HG03066 (cell line): ENCODE measurements around the gene PNPLA3.

ENCODE experiments used
- ATAC-seq: cut with Tn5 transposase; IDR thresholded peaks from one replicate; pipeline ENCODE4 v1.9.1; 2021; ENCODE audit warnings: low read depth; ENCODE audit not compliant: unreplicated experiment

Gene PNPLA3

DNA sequence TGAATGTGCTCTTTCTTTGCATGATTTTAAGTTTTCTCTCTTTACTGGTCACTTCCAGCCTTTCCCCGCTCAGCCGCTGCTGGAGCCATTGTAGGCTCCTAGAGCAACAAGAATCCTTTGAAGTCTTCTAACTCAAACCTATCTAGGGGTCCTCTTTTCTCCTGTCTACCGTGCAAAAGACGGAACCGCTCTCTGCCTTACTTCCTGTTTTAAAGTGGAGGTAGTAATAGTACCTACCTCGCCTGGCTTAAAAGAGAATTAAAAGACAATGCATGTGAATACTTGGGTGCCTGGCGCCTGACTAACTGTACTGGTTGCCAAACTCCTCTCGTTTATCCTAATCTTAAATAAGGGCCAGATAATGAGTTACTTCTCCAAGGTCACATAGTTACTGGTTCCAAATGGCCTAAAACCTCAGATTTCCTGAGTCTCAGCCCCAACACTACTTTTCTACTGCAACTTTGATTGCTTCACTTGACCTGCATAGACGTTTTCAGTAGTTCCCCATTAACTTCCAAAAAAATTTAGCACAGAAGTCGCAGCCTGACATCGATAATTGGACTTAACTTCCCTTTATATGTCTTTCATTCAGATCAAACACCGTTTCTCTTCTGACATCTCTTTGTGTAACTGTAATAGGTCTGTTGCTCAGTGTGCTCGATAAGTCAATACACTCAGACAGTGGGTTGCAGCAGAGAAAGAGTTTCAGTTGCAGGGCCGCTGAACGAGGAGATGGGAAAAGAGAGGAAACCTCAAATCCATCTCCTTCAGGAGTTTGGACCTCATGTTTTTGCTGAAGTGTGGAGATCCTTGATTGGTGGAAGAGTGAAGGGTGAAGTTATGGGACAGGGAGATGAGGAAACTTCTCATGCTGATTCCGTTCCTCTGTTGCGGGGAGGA, 32.5 kb downstream of the PNPLA3 start:
- peak; percentile 15 for ATAC-seq

GRCh38 chr22:43956805-43957463, 33.3 kb downstream of the PNPLA3 start:
- ATAC-seq, result no peak

GRCh38 chr22:43957871-43958270, 34.3 kb downstream of the PNPLA3 start:
- ATAC-seq, result no peak

- no peak for ATAC-seq
Measured at GRCh38 chr22:43964314-43964857, 40.8 kb downstream of the PNPLA3 start.

DNA sequence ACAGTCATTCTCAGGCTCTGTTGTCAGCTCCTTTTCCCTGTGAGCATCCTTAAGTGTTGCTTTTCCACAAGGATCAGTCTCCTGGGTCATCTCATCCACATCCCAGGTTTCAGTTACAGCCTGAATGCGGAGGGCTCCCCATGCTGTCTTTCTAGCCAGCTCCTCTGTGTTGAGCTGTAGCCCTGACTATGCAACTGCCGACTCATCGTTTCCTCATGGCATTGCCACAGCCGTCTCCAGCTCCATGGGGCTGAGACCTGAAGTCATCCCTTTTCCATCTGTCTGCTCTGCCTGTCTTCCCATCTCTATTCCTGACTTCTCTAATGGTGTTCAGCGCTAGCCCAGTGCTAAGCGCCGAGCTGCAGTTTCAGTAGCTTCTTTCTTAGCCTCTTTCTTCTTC, 43.5 kb downstream of the PNPLA3 start:
- ATAC-seq, result no peak

GRCh38 chr22:43968614-43969013, 45.0 kb downstream of the PNPLA3 start:
- ATAC-seq, result no peak

DNA sequence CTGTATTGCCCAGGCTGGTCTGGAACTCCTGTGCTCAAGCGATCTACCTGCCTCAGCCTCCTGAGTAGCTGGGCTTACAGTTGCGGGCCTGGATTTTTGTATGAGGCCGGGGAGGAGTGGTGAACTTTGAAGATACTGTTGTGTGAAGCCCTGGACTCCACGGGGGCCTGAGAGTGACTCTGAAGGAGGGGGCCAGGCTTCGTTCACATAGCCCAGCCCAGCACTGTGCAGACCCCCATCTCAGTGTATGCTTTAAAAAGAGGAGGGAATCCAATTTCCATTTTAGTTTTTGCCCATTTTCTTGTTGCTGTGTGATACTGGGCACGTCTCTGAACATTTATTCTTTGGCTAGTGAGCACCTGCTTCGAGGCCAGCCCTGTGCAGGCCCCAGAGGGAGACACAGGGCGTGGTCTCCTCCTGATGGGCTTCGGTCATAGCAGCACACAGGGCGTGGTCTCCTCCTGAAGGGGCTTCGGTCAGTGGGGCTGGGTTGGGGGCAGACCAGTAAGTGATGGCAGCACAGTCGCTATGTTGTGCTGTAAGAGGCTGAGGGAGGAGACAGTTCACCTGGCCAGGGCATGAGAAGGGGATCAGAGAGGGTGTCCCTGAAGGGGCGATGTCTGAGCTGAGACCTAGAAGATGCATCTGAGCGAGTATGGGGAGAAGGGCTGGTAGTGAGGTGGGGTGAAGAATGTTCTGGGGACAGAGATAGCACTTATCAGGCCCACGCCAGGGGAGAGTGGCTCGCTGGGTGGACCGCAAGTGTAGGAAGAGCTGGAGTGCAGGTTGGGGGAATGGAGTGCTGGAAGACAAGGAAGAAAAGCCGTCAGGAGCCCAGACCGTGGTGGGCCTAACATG, 45.6 kb downstream of the PNPLA3 start:
- ATAC-seq, result no peak

- ATAC-seq, result no peak
Measured at GRCh38 chr22:43969989-43970755, 46.6 kb downstream of the PNPLA3 start.

GRCh38 chr22:43971112-43971511, 47.5 kb downstream of the PNPLA3 start:
- no peak for ATAC-seq

GRCh38 chr22:43972931-43973462, 49.4 kb downstream of the PNPLA3 start:
- ATAC-seq, result no peak

DNA sequence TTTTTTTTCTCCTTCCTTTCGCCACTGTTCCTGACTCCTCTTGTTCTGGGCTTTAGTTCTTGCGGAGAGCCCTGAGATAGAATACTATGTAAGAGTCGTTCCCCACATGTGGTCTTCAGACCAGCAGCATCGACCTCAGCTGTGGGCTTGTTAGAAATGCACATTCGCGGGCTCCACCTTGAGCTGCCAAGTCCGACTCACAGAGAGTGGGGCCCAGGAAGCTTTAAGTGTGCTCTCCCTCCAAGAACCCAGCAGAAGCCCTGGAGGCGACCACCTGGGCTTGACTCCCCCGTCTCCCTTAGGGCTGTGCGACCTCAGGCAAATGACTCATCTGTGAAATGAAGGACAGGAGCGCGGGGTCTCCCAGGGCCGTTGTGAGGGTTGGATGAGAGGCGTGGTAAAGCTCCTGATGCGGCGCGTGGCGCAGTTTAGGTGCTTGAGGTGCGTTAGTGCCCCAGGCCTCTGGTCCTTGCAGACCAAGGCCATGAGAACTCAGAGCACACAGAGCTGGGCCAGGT, 50.5 kb downstream of the PNPLA3 start:
- ATAC-seq, result no peak

DNA sequence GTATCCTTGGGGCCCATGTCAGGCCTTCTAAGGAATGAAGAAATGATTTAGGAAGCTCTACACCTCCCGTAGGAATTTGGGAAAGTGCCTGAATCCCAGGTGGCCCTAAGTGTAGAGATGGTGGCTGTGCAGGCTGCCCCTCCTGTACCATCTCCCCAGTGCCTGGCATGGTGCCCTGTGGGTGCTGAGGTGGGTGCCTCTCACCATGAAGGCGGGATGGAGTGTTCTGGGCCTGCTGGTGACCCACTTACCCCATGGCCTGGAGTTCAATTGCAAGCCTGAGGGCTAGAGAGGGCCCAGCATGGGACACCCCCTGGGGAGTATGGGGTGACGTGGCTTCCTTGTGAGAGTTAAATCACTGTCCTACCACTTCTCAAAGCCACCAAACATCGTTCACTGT, 51.4 kb downstream of the PNPLA3 start:
- ATAC-seq, result no peak

DNA sequence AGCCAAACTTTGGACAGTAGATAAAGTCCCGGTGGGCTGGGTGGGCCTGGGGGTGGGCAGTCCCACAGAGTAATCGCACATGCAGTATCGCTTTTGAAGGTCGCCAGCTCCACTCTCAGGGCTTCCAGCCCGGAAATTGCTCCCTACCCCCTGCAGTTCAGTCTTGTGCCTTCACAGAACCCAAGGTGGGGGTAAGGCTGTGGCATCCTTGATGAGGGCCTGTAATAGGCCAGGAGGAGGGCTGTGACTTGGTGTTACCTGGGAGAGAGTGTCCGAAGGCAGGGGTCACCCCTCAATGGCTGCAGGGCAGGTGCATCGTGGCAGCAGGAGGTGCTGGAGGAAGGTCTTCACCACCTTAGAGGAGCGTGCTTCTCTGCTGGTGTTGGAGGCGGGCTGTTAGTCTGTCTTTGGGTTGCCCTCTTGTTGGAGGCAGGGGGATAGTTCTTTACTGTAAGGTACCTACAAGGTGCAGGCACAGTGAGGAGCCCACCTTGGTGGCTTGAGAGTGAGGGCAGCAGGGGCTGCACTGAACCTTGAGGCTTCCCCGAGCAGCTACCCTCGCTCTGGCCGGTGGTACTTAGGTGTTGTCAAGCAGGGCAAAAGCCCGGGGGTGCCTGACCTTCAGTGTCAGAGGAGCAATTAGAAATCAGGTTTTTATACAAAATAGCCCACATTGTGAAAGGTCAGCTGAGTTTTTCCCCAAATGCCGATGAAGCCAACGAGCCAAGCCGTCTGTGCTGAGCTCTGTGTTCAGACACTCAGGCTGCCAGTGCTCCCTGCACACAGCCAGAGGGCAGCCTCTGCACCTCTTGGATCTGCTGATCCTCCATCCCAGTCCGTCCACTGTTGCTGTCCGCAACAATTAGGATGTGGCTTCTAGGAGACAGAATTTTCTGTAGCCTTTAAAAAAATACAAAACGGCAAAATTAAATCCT, 53.5 kb downstream of the PNPLA3 start:
- ATAC-seq, result no peak

DNA sequence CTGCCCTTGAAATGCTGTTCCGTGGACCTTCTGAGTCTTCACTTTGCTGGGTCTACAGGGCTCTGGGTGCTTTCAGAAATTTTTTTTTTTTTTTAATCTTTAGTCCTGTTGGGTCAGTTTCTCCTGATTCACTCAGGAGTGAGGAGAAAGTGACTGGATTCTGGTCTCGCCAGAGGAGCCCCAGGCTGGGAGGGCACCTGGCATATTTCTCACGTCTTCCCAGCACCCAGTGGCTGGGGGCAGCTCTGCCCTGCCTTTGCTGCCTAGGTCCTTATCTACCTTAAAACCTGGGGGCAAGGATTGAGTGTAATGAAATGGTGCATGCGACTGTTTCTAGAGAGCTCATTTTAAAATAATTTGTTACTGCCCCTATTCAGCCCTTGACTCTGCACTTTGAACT, 55.0 kb downstream of the PNPLA3 start:
- ATAC-seq, result no peak

DNA sequence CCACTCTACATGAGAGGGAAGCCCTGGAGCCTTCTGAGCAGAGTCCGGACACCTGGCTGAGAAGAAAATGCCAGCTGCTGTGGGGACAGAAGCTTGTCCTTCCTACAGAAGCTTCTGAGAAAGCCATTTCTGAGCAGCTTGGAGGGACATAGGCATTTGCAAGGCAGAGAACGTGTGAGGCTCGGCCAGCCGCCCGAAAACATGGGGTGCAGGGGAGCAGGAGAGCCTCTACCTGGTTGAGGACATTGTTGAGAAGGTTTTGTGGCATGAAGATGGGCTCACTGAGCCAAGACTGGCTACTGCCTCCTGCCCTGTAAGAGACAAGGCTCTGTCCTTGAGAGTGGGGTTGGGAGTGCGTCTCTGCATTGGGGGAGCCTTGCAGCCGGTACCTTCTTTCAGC, 57.0 kb downstream of the PNPLA3 start:
- no peak for ATAC-seq

DNA sequence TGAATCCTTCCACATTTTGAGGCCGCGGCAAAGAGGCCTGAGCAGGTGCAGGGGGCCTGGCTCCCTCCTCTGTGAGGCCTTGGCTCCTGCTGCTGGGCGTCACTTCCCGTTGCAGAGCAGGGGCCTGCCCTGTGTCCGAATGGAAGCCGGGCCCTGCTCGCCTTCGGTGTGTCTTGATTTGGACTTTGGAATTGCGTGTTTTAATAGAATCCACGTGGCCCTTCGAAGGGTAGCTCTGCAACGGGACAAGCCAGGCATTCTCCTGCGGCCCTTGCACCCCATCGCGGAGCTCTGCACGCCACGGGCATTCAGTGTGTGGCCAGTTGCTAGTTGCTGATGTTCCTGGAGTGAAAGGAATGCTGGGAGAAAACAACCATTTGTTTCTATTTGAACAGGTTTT, 57.4 kb downstream of the PNPLA3 start:
- ATAC-seq, result no peak

GRCh38 chr22:43983808-43984207, 60.2 kb downstream of the PNPLA3 start:
- ATAC-seq, result no peak

GRCh38 chr22:43985532-43985931, 61.9 kb downstream of the PNPLA3 start:
- no peak for ATAC-seq
